IMR-90 (cell line): Measurements from ENCODE around the gene ZSCAN25. TPM values are rescaled to one million over a fixed set of nuclear protein-coding genes. Genes with fewer than 3 reads are reported as not detected.

Source experiments
- ATAC-seq: fragments of 200-7000 bp; cut with Tn5 transposase; 2 replicates; pipeline ENCODE4 v1.9.1; 2020; ENCODE audit warnings: low read depth, mild to moderate bottlenecking, moderate library complexity
- Bru-seq: library from RNA; stranded (reverse); fragments of 400-500 nt; gene quantifications from one replicate; lab custom pipeline; 2021; lab: Mats Ljungman, UMichigan
- BruChase-seq, 2 experiments: library from RNA; stranded (reverse); fragments of 400-500 nt; gene quantifications; one replicate each; lab custom pipeline; 2021; lab: Mats Ljungman, UMichigan
- BruUV-seq: library from RNA; stranded (reverse); fragments of 400-500 nt; replicated peaks from 2 replicates; lab custom pipeline; 2021; lab: Mats Ljungman, UMichigan
- CTCF ChIA-PET: fragments of 300-600 bp; formaldehyde crosslinking; extraction: SDS; loops from one replicate; lab custom pipeline; 2021; ENCODE audit warnings: antibody characterized with exemption; lab: Yijun Ruan, JAX
- POLR2A ChIA-PET: fragments of 300-600 bp; sonication (Branson Sonifier 250); formaldehyde crosslinking; loops from one replicate; lab custom pipeline; 2022; ENCODE audit warnings: antibody characterized with exemption; ENCODE audit not compliant: unreplicated experiment; lab: Charles Lee
- DNase-seq: peaks from one replicate; pipeline ENCODE4 v3.0.0; 2013
- H2AFZ ChIP-seq: replicated peaks from 2 replicates; pipeline ENCODE3; 2013; ENCODE audit warnings: low read length, mild to moderate bottlenecking; ENCODE audit not compliant: poor library complexity
- H2AK5ac ChIP-seq: 2 replicates; pipeline ENCODE4 v1.6.1; 2013; ENCODE audit warnings: low read depth, low read length, inconsistent platforms
- H2AK9ac ChIP-seq: replicated peaks from 2 replicates; pipeline ENCODE3; 2013; ENCODE audit warnings: mild to moderate bottlenecking, low read depth, low read length, moderate library complexity; ENCODE audit not compliant: poor library complexity
- H2BK120ac ChIP-seq: 2 replicates; pipeline ENCODE4 v1.6.1; 2013; ENCODE audit warnings: low read depth, low read length, inconsistent platforms
- H2BK15ac ChIP-seq: 3 replicates; pipeline ENCODE4 v1.6.1; 2013; ENCODE audit warnings: low read depth, low read length, inconsistent platforms
- H2BK20ac ChIP-seq: 2 replicates; pipeline ENCODE4 v1.6.1; 2013; ENCODE audit warnings: low read depth, mild to moderate bottlenecking, inconsistent platforms, low read length, moderate library complexity
- H2BK5ac ChIP-seq: 2 replicates; pipeline ENCODE4 v1.6.1; 2013; ENCODE audit warnings: mild to moderate bottlenecking, low read depth, low read length, inconsistent platforms; ENCODE audit not compliant: poor library complexity, severe bottlenecking
- H3K14ac ChIP-seq: replicated peaks from 2 replicates; pipeline ENCODE4 v1.6.1; 2013; ENCODE audit warnings: low read depth, low read length, inconsistent platforms
- H3K18ac ChIP-seq: 2 replicates; pipeline ENCODE4 v1.6.1; 2013; ENCODE audit warnings: low read depth, low read length, control low read depth
- H3K23ac ChIP-seq: 2 replicates; pipeline ENCODE4 v1.6.1; 2013; ENCODE audit warnings: low read depth, low read length, inconsistent platforms
- H3K27ac ChIP-seq: 2 replicates; pipeline ENCODE4 v1.5.1; 2013; ENCODE audit warnings: mild to moderate bottlenecking, control low read depth, low read length; ENCODE audit not compliant: insufficient read depth
- H3K27me3 ChIP-seq: 2 replicates; pipeline ENCODE4 v1.6.1; 2013; ENCODE audit warnings: low read length; ENCODE audit not compliant: control insufficient read depth, insufficient read depth
- H3K36me3 ChIP-seq: 2 replicates; pipeline ENCODE4 v1.6.1; 2013; ENCODE audit warnings: low read length, mixed read lengths; ENCODE audit not compliant: control insufficient read depth, insufficient read depth
- H3K4ac ChIP-seq: 2 replicates; pipeline ENCODE4 v1.6.1; 2013; ENCODE audit warnings: low read depth, low read length, inconsistent platforms
- H3K4me1 ChIP-seq: 2 replicates; pipeline ENCODE4 v1.6.1; 2013; ENCODE audit warnings: low read length, mixed read lengths; ENCODE audit not compliant: control insufficient read depth, insufficient read depth
- H3K4me2 ChIP-seq: 2 replicates; pipeline ENCODE4 v1.6.1; 2013; ENCODE audit warnings: low read depth, mild to moderate bottlenecking, control low read depth, low read length, moderate library complexity
- H3K4me3 ChIP-seq: 2 replicates; pipeline ENCODE4 v1.5.1; 2013; ENCODE audit warnings: low read depth, mild to moderate bottlenecking, control low read depth, low read length, moderate library complexity; ENCODE audit not compliant: insufficient read depth
- H3K56ac ChIP-seq: 2 replicates; pipeline ENCODE4 v1.6.1; 2013; ENCODE audit warnings: low read length, inconsistent platforms; ENCODE audit not compliant: insufficient read depth; ENCODE audit errors: extremely low read depth
- H3K79me1 ChIP-seq, 2 experiments: 2 replicates each; pipeline ENCODE4 v1.6.1; 2013; ENCODE audit warnings: low read length in 2 of 2, inconsistent platforms in 1 of 2, low read depth in 1 of 2
- H3K9ac ChIP-seq: 2 replicates; pipeline ENCODE4 v1.6.1; 2013; ENCODE audit warnings: low read depth, low read length, control low read depth
- H3K9me1 ChIP-seq: 2 replicates; pipeline ENCODE4 v1.6.1; 2013; ENCODE audit warnings: low read length, inconsistent platforms; ENCODE audit not compliant: insufficient read depth
- H3K9me3 ChIP-seq: 2 replicates; pipeline ENCODE4 v1.6.1; 2013; ENCODE audit warnings: low read length; ENCODE audit not compliant: control insufficient read depth, insufficient read depth
- H4K20me1 ChIP-seq: 2 replicates; pipeline ENCODE4 v1.6.1; 2013; ENCODE audit warnings: low read length, inconsistent platforms; ENCODE audit not compliant: insufficient read depth
- H4K5ac ChIP-seq: 2 replicates; pipeline ENCODE4 v1.6.1; 2013; ENCODE audit warnings: mild to moderate bottlenecking, low read depth, low read length, control low read depth
- H4K8ac ChIP-seq, 2 experiments: 2 replicates each; pipeline ENCODE4 v1.6.1; 2013; ENCODE audit warnings: low read depth in 2 of 2, low read length in 2 of 2, control low read depth in 1 of 2, inconsistent platforms in 1 of 2
- H4K91ac ChIP-seq: 2 replicates; pipeline ENCODE4 v1.6.1; 2013; ENCODE audit warnings: low read depth, low read length, inconsistent platforms; ENCODE audit not compliant: insufficient read depth
- BHLHE40 ChIP-seq: fragments of 150-350 bp; IDR thresholded peaks from 2 replicates; pipeline ENCODE4 v1.6.1; 2016; ENCODE audit warnings: mild to moderate bottlenecking, low read depth, low read length
- CEBPB ChIP-seq: IDR thresholded peaks from 2 replicates; pipeline ENCODE4 v1.6.1; 2012; ENCODE audit warnings: low read depth, low read length, improper control_type of control experiment
- CTCF ChIP-seq: conservative IDR thresholded peaks from 2 replicates; pipeline ENCODE4 v1.5.1; 2012; ENCODE audit warnings: mild to moderate bottlenecking, low read depth, low read length, improper control_type of control experiment
- ELK1 ChIP-seq: fragments of 150-350 bp; IDR thresholded peaks from 2 replicates; pipeline ENCODE4 v1.6.1; 2016; ENCODE audit warnings: low read depth, mild to moderate bottlenecking, low read length, moderate library complexity, borderline replicate concordance
- FOS ChIP-seq: fragments of 150-350 bp; IDR thresholded peaks from 2 replicates; pipeline ENCODE4 v1.6.1; 2016; ENCODE audit warnings: low read depth, low read length
- MAFK ChIP-seq: IDR thresholded peaks from 2 replicates; pipeline ENCODE4 v1.6.1; 2012; ENCODE audit warnings: low read depth, low read length, improper control_type of control experiment
- MAZ ChIP-seq: IDR thresholded peaks from 2 replicates; pipeline ENCODE4 v1.6.1; 2012; ENCODE audit warnings: low read depth, mild to moderate bottlenecking, low read length, improper control_type of control experiment, moderate library complexity, borderline replicate concordance
- NFE2L2 ChIP-seq: fragments of 150-350 bp; IDR thresholded peaks from 2 replicates; pipeline ENCODE4 v1.6.1; 2016; ENCODE audit warnings: low read depth, mild to moderate bottlenecking, low read length
- POLR2A ChIP-seq: IDR thresholded peaks from 2 replicates; pipeline ENCODE4 v1.6.1; 2012; ENCODE audit warnings: mild to moderate bottlenecking, low read depth, low read length
- RCOR1 ChIP-seq: IDR thresholded peaks from 2 replicates; pipeline ENCODE4 v1.6.1; 2012; ENCODE audit warnings: mild to moderate bottlenecking, low read length, improper control_type of control experiment; ENCODE audit not compliant: insufficient replicate concordance
- RFX5 ChIP-seq: IDR thresholded peaks from 2 replicates; pipeline ENCODE4 v1.8.0; 2012; ENCODE audit warnings: low read depth, mild to moderate bottlenecking, low read length, moderate library complexity
- SMC3 ChIP-seq: fragments of 150-350 bp; IDR thresholded peaks from 2 replicates; pipeline ENCODE4 v1.6.1; 2016; ENCODE audit warnings: low read depth, mild to moderate bottlenecking, antibody characterized with exemption, low read length, moderate library complexity
- WGBS, 2 experiments: methylation state at CpG; one replicate each; pipeline versions ENCODE4 v1.1.5 to v1.1.7; 2013; ENCODE audit warnings: missing lambda C conversion rate in 2 of 2; ENCODE audit not compliant: insufficient read length in 1 of 2; ENCODE audit errors: extremely low coverage in 2 of 2; 5-methylcytosine and 5-hydroxymethylcytosine counted together
- dilution Hi-C: fragments of 300-500 bp; cut with HindIII; formaldehyde crosslinking; loops from one replicate; pipeline ENCODE4 v1.14.3; 2018; ENCODE audit warnings: low sequenced_read_pairs; ENCODE audit not compliant: unreplicated experiment
- in situ Hi-C: fragments of 300-500 bp; cut with MboI; formaldehyde crosslinking; loops from 3 replicates; pipeline ENCODE4 v1.14.3; 2019; ENCODE audit warnings: low sequenced_read_pairs, inconsistent platforms, mixed read lengths
- intact Hi-C: fragments of 100-400 bp; cut with micrococcal nuclease; formaldehyde crosslinking; loops from 2 replicates; pipeline ENCODE4 v1.10.0; 2022
- long read RNA-seq: library from polyadenylated mRNA; unstranded; transcript quantifications from one replicate; pipeline ENCODE4 v2.0.0, GENCODE V29; 2021; ENCODE audit not compliant: unreplicated experiment
- polyA plus RNA-seq, 3 experiments: library from polyadenylated mRNA; depleted of rRNA; stranded (reverse); fragments of >200 nt; gene quantifications; 2 replicates each; pipeline ENCODE4 v1.2.3, GENCODE V29; 2012; ENCODE audit warnings: low replicate concordance in 1 of 3
- total RNA-seq: library from RNA; depleted of rRNA; stranded (reverse); fragments of >200 nt; gene quantifications from 2 replicates; pipeline ENCODE4 v1.2.3, GENCODE V29; 2012; rRNA removed

The ZSCAN25 gene
- 9.0 and 9.2 TPM in 2 replicates for total RNA-seq
- polyA plus RNA-seq (2012; rRNA removed): 6.2 TPM in 2 replicates
- polyA plus RNA-seq (2012; cell fraction: cytosol; rRNA removed): 4.7 and 5.4 TPM in 2 replicates
- 14.3 and 16.5 TPM in 2 replicates for polyA plus RNA-seq (2012; cell fraction: nucleus; rRNA removed; ENCODE audit: low replicate concordance)
- Bru-seq, nascent RNA: percentile 79 among the genes with signal in this experiment
- percentile 73 among the genes with signal in this experiment for BruChase-seq, experiment 1, labeled RNA remaining after a 6-hour chase
- BruChase-seq, experiment 2, labeled RNA remaining after a 2-hour chase: percentile 80 among the genes with signal in this experiment
- long read RNA-seq, partial matches to known transcripts: 0 of 8 reads
- long read RNA-seq, other reads (novel, unspliced or antisense): 8 of 8 reads

- H3K4me2 ChIP-seq: peak within 1 kb of the TSS; percentile 81
- peak within 1 kb of the TSS; percentile 60; the same call in 1 of the 2 replicates for H3K56ac ChIP-seq
- H2BK5ac ChIP-seq: peak within 1 kb of the TSS; percentile 35
- peak within 1 kb of the TSS; percentile 75 for H2BK120ac ChIP-seq
- H2AK5ac ChIP-seq: peak within 1 kb of the TSS; percentile 64
- ATAC-seq: peak; percentile 96
- peak within 1 kb of the TSS; percentile 68 to 100 for H4K8ac ChIP-seq
- no peaks in the 10 kb centered on the region for H3K4me1 ChIP-seq
- H4K91ac ChIP-seq: peak within 1 kb of the TSS; percentile 92
- intact Hi-C loops (loop anchor here (2.0 to 5.0 kb wide), 3 partner anchors 54 to 376 kb away; partner anchors contain the start of gene ZKSCAN5), dilution Hi-C loops (no loop called here), in situ Hi-C loops (loop anchor here (5.0 kb wide), 1 partner anchor 54 kb away; no protein-coding TSS in a partner anchor)
- peaks cover 21% of the 10 kb centered on the region for H3K36me3 ChIP-seq
- H4K20me1 ChIP-seq: no peaks in the 10 kb centered on the region
- no TSS peak for BruUV-seq
- H3K79me1 ChIP-seq: peaks cover 17 to 35% of the 10 kb centered on the region in 2 experiments; a peak in 3 of 4 replicates
- peak within 1 kb of the TSS; percentile 88; the same call in 1 of the 3 replicates for H2BK15ac ChIP-seq
- peak within 1 kb of the TSS; percentile 63; the same call in 1 of the 2 replicates for H3K23ac ChIP-seq
- peak within 1 kb of the TSS; percentile 97 for H2AK9ac ChIP-seq
- H3K9ac ChIP-seq: peak within 1 kb of the TSS; percentile 80
- peak within 1 kb of the TSS; percentile 79 for H4K5ac ChIP-seq
- H3K4me3 ChIP-seq: peak within 1 kb of the TSS; percentile 63
- peak within 1 kb of the TSS; percentile 87 for H3K4ac ChIP-seq
- DNase-seq: peak; percentile 92
- H3K14ac ChIP-seq: peak within 1 kb of the TSS; percentile 89
- peak within 1 kb of the TSS; percentile 27; the same call in 1 of the 2 replicates for H2BK20ac ChIP-seq
- peak within 1 kb of the TSS; percentile 54 for H3K27ac ChIP-seq
- ChIA-PET POLR2A (interaction anchor here (0.6 to 0.7 kb wide), 3 partner anchors 10 to 486 kb away, joined by 3 to 7 read pairs (median 3); no protein-coding TSS in a partner anchor), CTCF (interaction anchor here (0.6 to 1.1 kb wide), 4 partner anchors 13 to 328 kb away, joined by 3 to 4 read pairs (median 4); no protein-coding TSS in a partner anchor)
- peak within 1 kb of the TSS; percentile 36; the same call in 1 of the 2 replicates for H3K18ac ChIP-seq
- WGBS, 2 experiments: 1% methylated on average over 46 of the region's 60 CpGs; no CpG with 5 or more reads in 1 of the 2 experiments
- H3K9me3 ChIP-seq: no peaks in the 10 kb centered on the region
- no peaks in the 10 kb centered on the region for H3K27me3 ChIP-seq
- peak within 1 kb of the TSS; percentile 99 for H2AFZ ChIP-seq
- peaks cover 3% of the 10 kb centered on the region; the same call in 1 of the 2 replicates for H3K9me1 ChIP-seq
- no peak for TF ChIP-seq RFX5
- TF ChIP-seq SMC3: peak; percentile 13; the same call in 1 of the 2 replicates
- no peak for TF ChIP-seq ELK1
- TF ChIP-seq CEBPB: no peak
- no peak; the same call in 1 of the 2 replicates for TF ChIP-seq BHLHE40
- TF ChIP-seq MAFK: no peak
- TF ChIP-seq MAZ: no peak
- peak; percentile 72 for TF ChIP-seq POLR2A
- no peak for TF ChIP-seq FOS
- TF ChIP-seq CTCF: peak; percentile 52
- TF ChIP-seq RCOR1: no peak
- no peak for TF ChIP-seq NFE2L2
Measured at GRCh38 chr7:99616359-99617191, at the start of gene ZSCAN25. Gene ZSCAN25, plus strand, starts transcription at chr7:99616946. Its CDS starts 2,661 bp downstream, at chr7:99619607.
